Muscle of back (tissue), 13 donors: ENCODE data around the gene CADM2. TPM values are rescaled to one million over a fixed set of nuclear protein-coding genes. Genes with fewer than 3 reads are reported as not detected.
A peak's percentile ranks its signal among the peaks of the same experiment; 100 is the strongest.
"Not testable (repeated sequence)": the region's sequence is repeated elsewhere in the genome, so short reads cannot be mapped to it uniquely, and the experiment has no call there.

Experiments used
- DNase-seq, 3 donors: peaks; one replicate each; pipeline versions ENCODE4 v3.0.0 to v3.0.0-alpha.2; 2013
- long read RNA-seq, 9 donors: transcript quantifications; one replicate each; lab custom pipeline, GENCODE V29; 2026
- polyA plus RNA-seq, 10 donors: library from polyadenylated mRNA; unstranded; fragments of 120-200 nt; gene quantifications; one replicate each; pipeline ENCODE4 v1.2.1, GENCODE V29; 2013; ENCODE audit not compliant: insufficient read length in 10 of 10

Gene CADM2
- polyA plus RNA-seq, result 10 to 100 TPM in 1 of 10 donors, 1 to 10 TPM in 9; 3.9 to 12.4 (median 6.0) TPM
- long read RNA-seq, donor 1, partial matches to known transcripts, result 0 of 1 reads
- long read RNA-seq, donor 1, other reads (novel, unspliced or antisense), result 0 of 1 reads
- long read RNA-seq, donor 2, partial matches to known transcripts, result 0 of 1 reads
- long read RNA-seq, donor 2, other reads (novel, unspliced or antisense), result 0 of 1 reads
- long read RNA-seq, donor 3, result 0 reads
- long read RNA-seq, donor 4, result 0 reads
- long read RNA-seq, donor 5, result 0 reads
- long read RNA-seq, donor 6, result 0 reads
- long read RNA-seq, donor 7, partial matches to known transcripts, result 0 of 1 reads
- long read RNA-seq, donor 7, other reads (novel, unspliced or antisense), result 0 of 1 reads
- long read RNA-seq, donor 8, result 0 reads
- long read RNA-seq, donor 9, result 0 reads

- DNase-seq, result peak; percentile 86 to 94 (median 90)
Observed at GRCh38 chr3:84958495-84959469, at the start of gene CADM2. Gene CADM2, plus strand, starts transcription at chr3:84958989.

- not testable (repeated sequence) for DNase-seq
Observed at GRCh38 chr3:84918592-84918991, 40.2 kb upstream of the CADM2 start.

- no peak for DNase-seq
Observed at GRCh38 chr3:84922682-84923081, 36.1 kb upstream of the CADM2 start.

GRCh38 chr3:84925571-84925970 is 33.2 kb upstream of the CADM2 start:
- DNase-seq, result no peak

GRCh38 chr3:84943379-84943778 is 15.4 kb upstream of the CADM2 start:
- DNase-seq, result no peak

GRCh38 chr3:84946240-84946639 is 12.5 kb upstream of the CADM2 start:
- DNase-seq, result peak in 1 of 3 donors; percentile 16

GRCh38 chr3:84959470-84960271 is 882 bp downstream of the CADM2 start:
- DNase-seq, result peak in 1 of 3 donors; percentile 17

GRCh38 chr3:84960581-84960980 is 1.8 kb downstream of the CADM2 start:
- no peak for DNase-seq

- DNase-seq, result no peak
Observed at GRCh38 chr3:84961011-84961410, 2.2 kb downstream of the CADM2 start.

GRCh38 chr3:84961521-84962255 is 2.9 kb downstream of the CADM2 start:
- DNase-seq, result peak in 1 of 3 donors; percentile 31

- DNase-seq, result no peak
Observed at GRCh38 chr3:84962415-84962814, 3.6 kb downstream of the CADM2 start.

GRCh38 chr3:84963137-84963536 is 4.3 kb downstream of the CADM2 start:
- DNase-seq, result no peak

GRCh38 chr3:84965141-84965540 is 6.4 kb downstream of the CADM2 start:
- DNase-seq, result no peak

- DNase-seq, result peak in 1 of 3 donors; percentile 43
Observed at GRCh38 chr3:84967767-84968581, 9.2 kb downstream of the CADM2 start.

- DNase-seq, result no peak
Observed at GRCh38 chr3:84968701-84969235, 10.0 kb downstream of the CADM2 start.

GRCh38 chr3:84974347-84974746 is 15.6 kb downstream of the CADM2 start:
- DNase-seq, result no peak

- DNase-seq, result no peak
Observed at GRCh38 chr3:84977021-84977420, 18.2 kb downstream of the CADM2 start.

- no peak for DNase-seq
Observed at GRCh38 chr3:84978843-84979242, 20.1 kb downstream of the CADM2 start.

- peak; percentile 60 to 73 (median 67) for DNase-seq
Observed at GRCh38 chr3:84980011-84980410, 21.2 kb downstream of the CADM2 start.

- no peak for DNase-seq
Observed at GRCh38 chr3:84980456-84980855, 21.7 kb downstream of the CADM2 start.
